GM12872 (cell line): ENCODE measurements around the gene SNHG17.

Source experiments
- CTCF ChIP-seq: IDR thresholded peaks from 3 replicates; pipeline ENCODE4 v1.5.1; 2011; ENCODE audit warnings: low read depth, mild to moderate bottlenecking, low read length, moderate library complexity; ENCODE audit not compliant: insufficient read depth

The SNHG17 gene

GRCh38 chr20:38429301-38429700 lies 5.8 kb downstream of the SNHG17 start:
- TF ChIP-seq CTCF, result no peak

GRCh38 chr20:38428800-38429199 lies 6.3 kb downstream of the SNHG17 start:
- TF ChIP-seq CTCF, result no peak

GRCh38 chr20:38427655-38428023 lies 7.5 kb downstream of the SNHG17 start:
- no peak for TF ChIP-seq CTCF

- no peak for TF ChIP-seq CTCF
Measured at GRCh38 chr20:38426006-38426897, 8.9 kb downstream of the SNHG17 start.

- no peak for TF ChIP-seq CTCF
Measured at GRCh38 chr20:38424401-38424800, 10.7 kb downstream of the SNHG17 start.

- no peak for TF ChIP-seq CTCF
Measured at GRCh38 chr20:38423541-38423940, 11.6 kb downstream of the SNHG17 start.

- TF ChIP-seq CTCF, result no peak
Measured at GRCh38 chr20:38421915-38422314, 13.2 kb downstream of the SNHG17 start.
